ENCODE results near the gene GRB14.

DNA sequence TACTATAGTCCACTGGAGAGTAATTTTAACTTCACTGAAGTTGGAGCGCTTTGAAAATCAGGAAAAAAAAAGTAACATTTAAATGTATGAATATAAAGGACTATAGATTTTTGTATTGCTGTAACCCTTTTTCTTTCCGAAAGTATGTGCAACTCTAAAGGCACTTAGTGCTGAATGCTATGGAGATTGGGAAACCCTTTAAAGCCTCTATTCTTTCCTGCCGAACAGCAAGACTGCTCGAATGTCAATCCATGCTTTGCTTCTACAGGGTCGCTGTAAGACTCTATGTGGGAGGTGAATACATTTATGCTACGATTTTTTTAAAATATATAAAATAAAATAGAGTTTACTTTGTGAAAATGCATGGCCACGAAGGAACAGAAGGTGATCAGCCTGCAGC is 825 bp downstream of the GRB14 start:
- no peak for TF ChIP-seq GATA3 (IDR thresholded peaks at IDR 0.05; ENCODE audit: low read depth, low read length)
- no peak for TF ChIP-seq GATA2 (IDR thresholded peaks at IDR 0.05; ENCODE audit: low read depth, low read length)

Data from SH-SY5Y (cell line).